Gastrocnemius medialis (tissue), 4 donors: ENCODE data around the gene CFAP77. TPM values are rescaled to one million over a fixed set of nuclear protein-coding genes. Genes with fewer than 3 reads are reported as not detected.

Experiments
- ATAC-seq, 2 donors: fragments of 150-250 bp; one replicate each; pipeline ENCODE4 v1.9.1; 2016
- DNase-seq, 2 donors: peaks; one replicate each; pipeline ENCODE4 v3.0.0-alpha.2; 2019
- H3K27ac ChIP-seq, 4 donors: fragments of 200-600 bp; sonication (generic); 1 replicate in 1 of 4; 2 replicates in 3 of 4; pipeline ENCODE4 v1.5.1; 2016 to 2018; ENCODE audit warnings: mild to moderate bottlenecking in 2 of 4, moderate library complexity in 1 of 4
- H3K27me3 ChIP-seq, 3 donors: fragments of 200-600 bp; sonication (generic) in 2 of 3; 1 replicate in 1 of 3; 2 replicates in 2 of 3; pipeline versions ENCODE4 v1.5.1 to v1.6.0; 2016 to 2019; ENCODE audit warnings: mild to moderate bottlenecking in 1 of 3, moderate library complexity in 1 of 3
- H3K36me3 ChIP-seq, 2 donors: fragments of 200-600 bp; sonication (generic) in 1 of 2; one replicate each; pipeline ENCODE4 v1.5.1; 2017 to 2018
- H3K4me1 ChIP-seq, 2 donors: fragments of 200-600 bp; sonication (generic) in 1 of 2; one replicate each; pipeline ENCODE4 v1.5.1; 2016 to 2017; ENCODE audit warnings: mild to moderate bottlenecking in 2 of 2
- H3K4me3 ChIP-seq, 4 donors: fragments of 200-600 bp; sonication (generic) in 3 of 4; 1 replicate in 1 of 4; 2 replicates in 3 of 4; pipeline ENCODE4 v1.5.1; 2016 to 2019; ENCODE audit warnings: mild to moderate bottlenecking in 2 of 4
- H3K9me3 ChIP-seq, 3 donors: fragments of 200-600 bp; sonication (generic) in 2 of 3; 1 replicate in 1 of 3; 2 replicates in 2 of 3; pipeline ENCODE4 v1.5.1; 2016 to 2019
- CTCF ChIP-seq, 5 experiments: fragments of 450-650 bp in 3 of 5; fragments of 200-600 bp in 2 of 5; sonication (generic) in 2 of 5; IDR thresholded peaks in 4 of 5; conservative IDR thresholded peaks in 1 of 5; 1 replicate in 4 of 5; 2 replicates in 1 of 5; pipeline ENCODE4 v1.5.1; 2016 to 2019; ENCODE audit warnings: antibody characterized with exemption in 5 of 5, mild to moderate bottlenecking in 3 of 5, moderate library complexity in 3 of 5
- POLR2A ChIP-seq, 2 donors: fragments of 450-650 bp; IDR thresholded peaks; one replicate each; pipeline ENCODE4 v1.6.1; 2017; ENCODE audit warnings: antibody characterized with exemption in 2 of 2, mild to moderate bottlenecking in 2 of 2, moderate library complexity in 2 of 2
- in situ Hi-C, 4 donors: fragments of 200-750 bp; cut with MboI; loops; one replicate each; pipeline versions ENCODE4 v1.15.0 to v1.8.0; 2017; ENCODE audit warnings: low sequenced_read_pairs in 4 of 4
- intact Hi-C: fragments of 100-400 bp; cut with DNase I; formaldehyde crosslinking; loops from one replicate; pipeline ENCODE4 v1.15.1; 2023; ENCODE audit warnings: low total_unique reads
- total RNA-seq, 4 donors: library from RNA; depleted of rRNA; stranded (reverse); fragments of >200 nt; gene quantifications; one replicate each; pipeline versions ENCODE4 v1.1.0 to v1.2.3, GENCODE V29; 2016

Gene CFAP77
- total RNA-seq, 4 donors from 2014 or later = not detected

GRCh38 chr9:132415181-132415580, 5.2 kb downstream of the CFAP77 start:
- TF ChIP-seq CTCF (IDR thresholded peaks at IDR 0.05 in 4 of 5, conservative IDR thresholded peaks at IDR 0.05 in 1 of 5) = no peak
- TF ChIP-seq POLR2A (IDR thresholded peaks at IDR 0.05) = no peak
- H3K36me3 ChIP-seq = no peaks in the 10 kb centered on the region
- ATAC-seq (no peak), DNase-seq (no peak)
- no peak overlapping the region for H3K4me3 ChIP-seq
- in situ Hi-C loops = loop anchor here in 2 of 4 donors (25.0 kb wide), 3 partner anchors 97 to 653 kb away; no protein-coding TSS in a partner anchor
- peaks cover 5 to 8% of the 10 kb centered on the region in 2 donors for H3K4me1 ChIP-seq
- no peak overlapping the region for H3K27ac ChIP-seq
- no peaks in the 10 kb centered on the region for H3K9me3 ChIP-seq
- H3K27me3 ChIP-seq = peaks cover 71 to 87% (median 76%) of the 10 kb centered on the region in 3 donors
- intact Hi-C loops = no loop called here

GRCh38 chr9:132418726-132419363, 8.8 kb downstream of the CFAP77 start:
- H3K27me3 ChIP-seq = peaks cover 36 to 53% (median 51%) of the 10 kb centered on the region in 3 donors

DNA sequence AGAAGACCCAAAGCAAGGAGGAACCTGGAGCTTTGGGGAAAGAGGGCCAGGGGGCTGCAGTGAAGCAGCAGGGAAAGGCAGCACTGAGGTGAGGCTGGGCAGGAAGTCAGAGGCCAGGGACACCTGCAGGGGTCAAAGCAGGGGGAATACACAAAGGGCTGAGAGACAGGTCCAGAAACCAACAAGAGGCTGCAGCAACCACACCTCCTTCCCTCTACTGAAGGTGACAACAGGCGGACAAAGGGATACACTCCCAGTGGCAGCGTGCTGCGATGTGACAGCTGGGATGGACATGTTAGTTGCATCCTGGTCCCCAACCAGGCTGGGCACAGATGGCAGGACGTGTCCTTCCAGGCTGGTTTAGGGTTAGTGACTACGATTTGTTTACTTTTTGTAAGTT, 12.6 kb downstream of the CFAP77 start:
- no peaks in the 10 kb centered on the region for H3K9me3 ChIP-seq
- no peaks in the 10 kb centered on the region for H3K36me3 ChIP-seq
- no peaks in the 10 kb centered on the region for H3K4me1 ChIP-seq
- TF ChIP-seq POLR2A (IDR thresholded peaks at IDR 0.05) (no peak), CTCF (IDR thresholded peaks at IDR 0.05 in 4 of 5, conservative IDR thresholded peaks at IDR 0.05 in 1 of 5) (no peak)
- in situ Hi-C loops = loop anchor here in 2 of 4 donors (25.0 kb wide), 3 partner anchors 90 to 660 kb away; no protein-coding TSS in a partner anchor
- no peak overlapping the region for H3K27ac ChIP-seq
- no peak for ATAC-seq
- intact Hi-C loops = no loop called here
- peaks cover 36 to 37% (median 37%) of the 10 kb centered on the region in 3 donors for H3K27me3 ChIP-seq
- H3K4me3 ChIP-seq = no peak overlapping the region
- DNase-seq = no peak

More at GRCh38 chr9:132418726-132419363, 8.8 kb downstream of the CFAP77 start:
- Histone ChIP-seq H3K4me3 (no peak overlapping the region), H3K4me1 (no peaks in the 10 kb centered on the region), H3K27ac (no peak overlapping the region), H3K36me3 (no peaks in the 10 kb centered on the region), H3K9me3 (no peaks in the 10 kb centered on the region)
- ATAC-seq (no peak), DNase-seq (no peak)
- TF ChIP-seq CTCF (IDR thresholded peaks at IDR 0.05 in 4 of 5, conservative IDR thresholded peaks at IDR 0.05 in 1 of 5) (no peak), POLR2A (IDR thresholded peaks at IDR 0.05) (no peak)
- intact Hi-C loops (no loop called here), in situ Hi-C loops (loop anchor here in 2 of 4 donors (25.0 kb wide), 3 partner anchors 93 to 657 kb away; no protein-coding TSS in a partner anchor)

DNA sequence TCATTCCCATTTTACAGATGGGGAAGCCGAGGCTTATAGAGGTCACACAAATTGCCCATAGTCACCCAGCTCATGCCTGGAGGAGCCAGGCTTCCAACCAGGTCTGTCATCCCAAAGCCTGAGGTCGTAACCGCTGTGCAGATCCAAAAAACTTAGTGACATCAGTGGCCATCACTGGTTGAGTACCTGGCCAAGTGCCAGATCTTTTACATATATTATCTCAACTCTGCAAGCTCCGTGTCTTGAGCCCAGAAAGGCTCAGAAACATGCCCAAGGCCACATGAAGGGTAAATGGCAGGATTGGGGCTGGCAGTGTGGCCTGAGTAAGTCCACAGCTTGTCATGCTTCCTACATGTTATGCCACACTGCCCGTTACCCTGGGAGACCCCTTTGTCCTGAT, 13.5 kb downstream of the CFAP77 start:
- H3K27me3 ChIP-seq = peaks cover 28 to 34% (median 28%) of the 10 kb centered on the region in 3 donors
- H3K36me3 ChIP-seq = no peaks in the 10 kb centered on the region
- no peak overlapping the region for H3K4me3 ChIP-seq
- H3K4me1 ChIP-seq = no peaks in the 10 kb centered on the region
- TF ChIP-seq POLR2A (IDR thresholded peaks at IDR 0.05) (no peak), CTCF (IDR thresholded peaks at IDR 0.05 in 4 of 5, conservative IDR thresholded peaks at IDR 0.05 in 1 of 5) (no peak)
- no peaks in the 10 kb centered on the region for H3K9me3 ChIP-seq
- DNase-seq = no peak
- ATAC-seq = no peak
- in situ Hi-C loops = loop anchor here in 2 of 4 donors (25.0 kb wide), 3 partner anchors 89 to 661 kb away; no protein-coding TSS in a partner anchor
- no peak overlapping the region for H3K27ac ChIP-seq
- intact Hi-C loops = no loop called here
